Measurements from ENCODE around the gene CRB2.

Gene CRB2

DNA sequence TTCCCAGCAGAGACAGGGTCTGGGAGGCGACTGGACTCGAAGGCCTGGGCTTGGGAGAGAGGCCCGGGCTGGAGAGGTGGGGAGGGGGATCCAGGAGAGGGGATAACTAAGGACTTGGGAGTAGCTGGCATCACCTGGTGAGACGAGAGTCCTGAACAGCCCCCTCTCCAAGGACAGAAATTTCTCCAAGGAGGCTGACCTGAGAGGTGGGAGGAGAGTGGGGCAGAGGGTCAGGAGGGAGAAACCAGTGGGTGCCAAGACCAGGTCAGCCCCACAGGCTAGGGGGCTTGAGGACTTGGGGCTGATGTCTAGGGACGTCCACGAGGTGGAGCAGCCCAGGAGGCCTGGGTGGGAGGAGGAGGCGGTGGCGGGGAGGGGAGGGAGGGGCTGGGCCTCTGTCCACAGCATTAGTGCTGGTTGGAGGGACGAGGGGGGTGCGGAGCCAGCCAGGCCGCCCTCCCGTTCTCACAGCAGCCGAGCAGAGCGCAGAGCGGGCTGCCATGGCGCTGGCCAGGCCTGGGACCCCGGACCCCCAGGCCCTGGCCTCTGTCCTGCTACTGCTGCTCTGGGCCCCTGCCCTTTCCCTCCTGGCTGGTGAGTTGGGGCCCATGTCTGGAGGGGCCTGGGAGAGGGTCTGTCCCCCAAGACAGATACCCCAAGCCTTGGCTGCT, at the start of gene CRB2:
Gene CRB2, plus strand, starts transcription at position 437 of the 671 bp plus-strand sequence. Its CDS starts 64 bp downstream, at position 501.
- peak; percentile 32 for DNase-seq

DNA sequence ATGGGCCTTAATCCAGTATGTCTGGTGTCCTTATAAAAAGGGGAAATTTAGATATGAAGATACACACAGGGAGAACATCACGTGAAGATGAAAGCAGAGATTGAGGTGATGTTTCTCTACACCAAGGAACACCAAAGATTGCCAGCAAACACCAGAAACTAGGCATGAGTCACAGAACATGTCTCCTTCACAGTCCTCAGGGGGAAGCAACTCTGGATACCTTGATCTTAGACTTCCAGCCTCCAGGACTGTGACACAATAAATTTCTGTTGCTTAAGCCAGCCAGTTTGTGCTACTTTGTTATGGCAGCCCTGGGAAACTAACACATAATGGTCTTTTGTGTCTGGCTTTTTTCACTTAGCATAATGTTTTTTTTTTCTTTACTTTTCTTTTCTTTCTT, 46.4 kb upstream of the CRB2 start:
- DNase-seq: no peak

DNA sequence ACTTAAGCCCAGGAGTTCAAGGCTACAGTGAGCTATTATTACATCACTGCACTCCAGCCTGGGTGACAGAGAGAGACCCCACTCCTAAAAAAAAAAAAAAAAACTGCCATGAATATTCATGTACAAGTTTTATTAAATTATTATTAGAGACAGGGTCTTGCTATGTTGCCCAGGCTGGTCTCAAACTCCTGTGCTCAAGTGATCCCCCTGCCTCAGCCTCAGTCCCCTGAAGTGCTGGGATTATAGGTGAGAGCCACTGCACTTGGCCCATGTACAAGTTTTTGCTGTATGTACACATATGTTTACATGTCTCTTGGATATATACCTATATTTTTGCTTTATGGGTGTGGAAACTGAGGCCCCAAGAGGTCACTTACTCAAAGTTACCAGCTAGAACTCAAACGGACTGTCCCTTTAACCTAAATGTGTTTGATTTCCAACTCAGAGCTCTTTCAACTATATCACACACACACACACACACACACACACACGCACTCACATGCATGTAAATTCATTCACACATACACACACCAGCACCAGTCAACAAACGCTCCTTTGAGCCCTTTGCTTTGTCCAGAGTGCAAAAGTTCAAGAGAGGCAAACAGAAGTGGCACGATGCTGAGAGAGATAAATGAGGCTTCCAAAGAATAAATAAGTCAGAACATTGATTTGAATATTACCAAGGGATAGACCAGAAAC, 45.3 kb upstream of the CRB2 start:
- no peak for DNase-seq

DNA sequence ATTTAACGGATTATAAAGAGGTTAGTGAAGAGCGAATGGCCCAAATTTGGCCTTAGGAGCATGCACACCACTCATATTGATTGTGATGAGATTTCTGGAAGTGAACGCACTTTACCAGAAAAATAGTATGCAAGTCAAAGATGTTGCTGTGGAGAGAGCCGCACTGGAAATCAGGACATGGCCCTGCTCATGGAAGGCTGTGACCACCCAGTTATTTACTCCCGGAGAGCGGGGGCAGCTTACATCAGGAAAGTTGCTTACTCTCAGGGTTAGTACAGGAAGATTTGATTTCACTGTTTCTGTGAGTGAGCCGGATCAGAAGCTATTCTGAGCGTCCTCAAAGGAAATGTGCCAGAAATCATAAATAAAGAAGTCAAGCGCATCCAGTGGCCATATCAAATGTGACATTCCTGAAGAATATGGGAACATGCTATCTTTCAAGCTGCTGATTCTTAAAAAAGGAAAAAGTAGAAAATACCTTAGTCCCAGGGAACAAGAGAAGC, 44.7 kb upstream of the CRB2 start:
- no peak for DNase-seq

DNA sequence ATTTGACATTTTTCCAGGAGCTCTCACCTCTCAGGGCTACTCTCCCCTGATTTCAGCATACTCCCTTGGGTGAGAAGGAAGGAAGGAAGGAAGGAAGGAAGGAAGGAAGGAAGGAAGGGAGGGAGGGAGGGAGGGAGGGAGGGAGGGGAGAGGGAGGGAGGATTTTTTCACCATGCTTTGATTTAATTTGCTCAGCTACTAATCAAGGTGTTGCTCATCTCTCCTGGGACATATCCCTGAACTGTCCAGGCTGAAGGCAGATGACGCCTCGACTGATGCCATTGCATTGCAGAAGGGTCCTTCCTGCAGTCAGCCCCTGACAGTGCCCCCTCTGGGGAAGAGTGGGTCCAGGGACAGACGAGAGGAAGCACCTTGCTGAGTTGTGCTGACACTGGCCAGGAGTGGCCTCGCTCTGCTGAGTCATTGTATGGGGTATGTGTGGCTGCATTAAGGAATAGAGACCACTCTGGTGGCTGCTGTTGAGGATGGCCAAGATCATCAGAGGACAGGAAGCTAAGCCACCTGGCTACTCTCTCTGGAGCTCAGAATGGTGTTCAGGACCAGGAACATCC, 43.6 kb upstream of the CRB2 start:
- DNase-seq: peak; percentile 27

DNA sequence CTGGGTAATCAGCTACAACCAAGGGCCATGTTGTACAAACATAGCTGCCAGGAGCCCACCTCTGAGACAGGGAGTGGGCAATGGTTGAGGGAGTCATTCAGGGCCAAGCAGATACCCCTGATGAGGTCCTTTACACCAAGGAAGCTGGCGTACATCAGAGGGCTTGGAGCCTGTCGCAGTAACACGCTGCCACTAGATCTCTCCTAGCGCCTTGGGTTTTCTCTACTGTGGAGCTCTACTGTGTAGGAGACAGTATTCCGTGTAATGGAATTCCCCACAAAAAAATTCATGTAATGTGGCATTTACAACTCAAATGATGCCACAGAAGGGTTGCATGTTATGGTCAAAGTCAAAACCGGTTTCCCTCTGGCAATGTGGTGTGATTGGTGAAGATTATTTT, 41.4 kb upstream of the CRB2 start:
- no peak for DNase-seq

DNA sequence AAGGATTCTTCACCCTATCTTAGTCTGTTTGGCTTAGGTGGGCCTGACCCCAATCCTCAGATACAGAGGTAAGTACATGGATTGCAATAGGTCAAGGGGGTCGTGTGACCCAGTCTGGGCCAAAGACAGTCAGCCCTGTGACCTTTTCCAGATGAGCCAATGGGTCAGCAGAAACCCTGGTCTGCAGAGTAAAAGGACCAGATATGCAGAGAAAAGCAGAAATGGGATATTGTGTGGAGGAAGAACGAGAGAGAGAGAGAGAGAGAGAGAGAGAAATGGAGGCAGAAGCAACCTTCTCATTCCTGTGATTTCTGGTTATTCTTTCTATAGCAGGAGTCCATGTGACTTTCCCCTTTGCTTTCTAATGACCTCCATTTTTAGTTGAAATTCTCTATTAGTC, 40.4 kb upstream of the CRB2 start:
- no peak for DNase-seq

DNA sequence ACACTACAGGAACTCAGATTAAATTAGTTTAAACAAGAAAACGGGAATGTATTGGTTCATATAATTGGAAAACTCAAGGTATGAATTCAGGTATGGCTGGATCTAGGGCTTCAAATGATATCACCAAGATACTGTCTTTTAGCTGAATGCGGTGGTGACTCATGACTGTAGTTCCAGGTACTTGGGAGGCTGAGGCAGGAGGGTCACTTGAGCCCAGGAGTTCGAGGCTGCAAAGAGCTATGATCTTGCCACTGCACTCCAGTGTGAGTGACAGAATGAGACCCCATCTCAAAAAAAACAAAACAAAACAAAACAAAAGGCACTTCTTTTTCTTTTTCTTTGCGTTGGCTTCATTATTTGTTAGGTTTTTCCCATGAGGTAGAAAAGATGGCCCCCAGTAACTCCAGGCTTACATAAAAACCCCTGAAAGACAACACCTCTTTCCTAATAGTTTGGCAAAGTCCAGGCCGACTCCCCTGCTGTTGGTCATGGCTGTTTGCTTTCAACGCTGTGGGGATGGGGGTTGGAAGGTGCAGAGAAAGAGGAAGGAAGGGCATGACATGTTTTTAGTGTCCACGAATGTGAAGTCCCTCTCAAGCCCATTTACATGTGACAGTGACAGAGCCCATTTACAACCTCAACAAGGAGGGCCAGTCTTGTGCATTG, 39.8 kb upstream of the CRB2 start:
- no peak for DNase-seq

DNA sequence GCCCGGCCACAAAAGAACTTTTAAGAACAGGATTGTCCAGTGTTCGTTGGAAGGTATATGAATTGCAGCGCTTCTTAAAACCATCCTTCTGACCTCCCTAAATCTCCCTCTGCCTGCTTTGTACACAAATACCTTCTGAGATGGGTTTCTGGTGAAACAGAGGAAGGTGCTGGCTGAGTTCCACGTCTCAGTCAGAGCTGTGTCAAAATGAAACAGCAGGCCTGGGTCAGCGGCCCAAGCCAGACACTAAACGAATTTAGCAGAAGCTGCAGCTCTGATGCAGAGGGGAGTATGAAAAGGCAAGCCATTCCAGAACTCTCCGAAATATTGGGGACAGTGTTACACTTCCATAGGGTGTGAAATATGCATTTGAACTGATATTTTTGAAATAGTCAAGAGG, 37.8 kb upstream of the CRB2 start:
- no peak for DNase-seq

DNA sequence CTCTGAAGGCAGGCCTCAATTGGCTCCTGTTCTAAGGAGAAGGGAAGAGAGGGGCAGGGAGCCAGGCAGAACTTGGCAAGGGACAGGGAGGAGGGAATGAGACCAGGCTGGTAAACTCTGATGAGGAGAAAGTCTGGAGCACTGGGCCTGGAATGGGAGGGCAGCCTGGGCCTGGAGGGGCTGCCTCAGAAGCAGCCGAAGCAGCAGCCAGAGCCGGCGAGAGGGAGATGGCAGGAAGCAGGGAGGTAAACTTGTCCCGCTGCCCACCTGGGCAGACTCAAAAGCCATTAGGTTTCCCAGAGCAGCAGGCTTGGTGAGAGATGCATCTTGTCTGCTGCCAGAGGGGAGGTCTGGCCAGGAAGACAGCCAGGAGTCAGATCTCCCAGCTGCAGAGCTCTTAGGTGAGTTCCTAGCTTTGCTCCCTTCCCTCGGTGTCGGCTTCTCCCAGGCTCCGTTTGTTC, 37.0 kb upstream of the CRB2 start:
- DNase-seq: no peak

DNA sequence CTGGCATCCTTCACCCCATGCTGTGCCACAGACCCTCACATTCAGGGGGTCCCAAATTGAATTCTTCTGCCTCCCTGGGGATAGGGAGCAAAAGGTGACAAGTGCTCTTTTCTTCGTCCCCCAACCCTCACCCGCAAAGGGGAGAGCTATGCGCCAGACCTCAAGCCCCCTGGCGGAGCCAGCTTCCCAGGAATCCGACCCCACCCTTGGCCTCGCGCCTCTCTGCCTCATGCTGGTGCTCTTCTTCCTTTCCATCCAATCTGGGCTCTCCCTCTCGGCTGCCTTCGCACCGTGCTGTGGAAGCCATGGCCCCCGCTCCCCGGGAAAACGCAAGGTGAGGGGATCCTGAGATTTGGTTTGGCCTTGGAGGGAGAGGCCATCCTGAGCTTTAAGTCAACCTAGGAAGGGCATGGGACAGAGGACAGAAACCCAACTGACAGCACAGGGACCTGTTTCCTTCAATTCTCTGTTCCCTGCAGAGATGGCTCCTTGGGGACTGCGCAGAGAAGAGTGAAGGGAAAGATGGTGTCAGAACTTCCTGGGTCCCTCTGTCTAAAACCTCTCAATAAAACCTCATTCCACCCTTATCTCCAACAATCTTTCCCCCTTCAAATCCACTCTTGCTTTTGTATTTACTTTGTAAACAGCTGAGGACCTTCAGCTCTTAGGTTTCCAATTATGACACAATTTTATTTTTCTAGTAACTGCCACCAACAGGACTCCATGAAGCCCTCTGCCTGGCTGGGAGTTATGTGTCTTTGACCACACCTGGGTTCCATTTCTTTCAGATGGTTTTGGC, 36.3 kb upstream of the CRB2 start:
- DNase-seq: no peak

DNA sequence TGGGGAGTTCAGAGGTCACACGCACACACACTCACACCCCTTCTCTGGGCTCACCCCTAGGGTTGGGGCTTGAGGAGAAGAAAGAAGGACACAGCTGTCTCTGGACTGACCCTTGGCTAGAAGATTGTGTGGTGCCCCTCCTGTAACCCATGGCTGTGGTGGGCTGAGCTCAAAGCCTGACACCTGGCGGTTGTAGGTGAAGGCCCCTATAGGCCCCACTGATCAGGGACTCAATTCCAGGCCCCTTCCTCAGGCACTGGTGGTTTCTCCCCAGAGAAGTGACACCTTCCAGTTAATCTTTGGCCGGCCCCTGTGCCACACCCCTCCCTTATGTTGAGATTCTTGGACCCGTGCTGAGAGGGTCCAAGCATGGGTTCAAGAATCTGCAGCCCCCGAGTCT, 35.2 kb upstream of the CRB2 start:
- DNase-seq: no peak

DNA sequence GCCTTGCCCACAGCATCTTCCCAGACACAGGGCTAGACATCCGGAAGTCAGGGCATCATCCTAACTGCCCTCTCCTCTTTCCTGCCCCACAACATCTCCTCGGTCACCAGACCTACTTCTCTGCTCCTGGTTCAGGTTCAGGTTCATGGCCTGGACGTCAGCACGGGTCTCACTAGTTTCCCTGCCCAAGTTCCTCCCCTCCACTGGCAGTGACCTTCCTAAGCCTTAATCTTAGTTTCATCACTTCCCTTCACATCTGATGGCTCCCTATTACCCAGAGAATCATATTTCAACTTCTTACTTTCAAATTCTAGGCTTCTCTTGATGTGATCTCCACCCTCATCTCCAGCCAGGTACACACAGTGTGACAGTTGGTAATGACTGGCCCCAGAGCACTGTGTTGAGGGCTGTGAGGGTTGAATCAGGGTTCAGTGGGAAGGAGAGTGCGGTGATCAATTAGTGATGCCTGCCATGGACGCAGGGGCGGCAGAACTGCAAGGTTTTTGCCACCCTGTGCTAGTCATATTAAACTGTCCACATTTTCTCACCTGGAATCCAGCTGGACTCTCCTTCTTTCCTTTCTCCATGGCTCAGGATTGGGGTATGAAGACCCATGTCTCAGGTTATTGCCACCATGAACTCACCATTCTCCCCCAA, 34.3 kb upstream of the CRB2 start:
- no peak for DNase-seq

DNA sequence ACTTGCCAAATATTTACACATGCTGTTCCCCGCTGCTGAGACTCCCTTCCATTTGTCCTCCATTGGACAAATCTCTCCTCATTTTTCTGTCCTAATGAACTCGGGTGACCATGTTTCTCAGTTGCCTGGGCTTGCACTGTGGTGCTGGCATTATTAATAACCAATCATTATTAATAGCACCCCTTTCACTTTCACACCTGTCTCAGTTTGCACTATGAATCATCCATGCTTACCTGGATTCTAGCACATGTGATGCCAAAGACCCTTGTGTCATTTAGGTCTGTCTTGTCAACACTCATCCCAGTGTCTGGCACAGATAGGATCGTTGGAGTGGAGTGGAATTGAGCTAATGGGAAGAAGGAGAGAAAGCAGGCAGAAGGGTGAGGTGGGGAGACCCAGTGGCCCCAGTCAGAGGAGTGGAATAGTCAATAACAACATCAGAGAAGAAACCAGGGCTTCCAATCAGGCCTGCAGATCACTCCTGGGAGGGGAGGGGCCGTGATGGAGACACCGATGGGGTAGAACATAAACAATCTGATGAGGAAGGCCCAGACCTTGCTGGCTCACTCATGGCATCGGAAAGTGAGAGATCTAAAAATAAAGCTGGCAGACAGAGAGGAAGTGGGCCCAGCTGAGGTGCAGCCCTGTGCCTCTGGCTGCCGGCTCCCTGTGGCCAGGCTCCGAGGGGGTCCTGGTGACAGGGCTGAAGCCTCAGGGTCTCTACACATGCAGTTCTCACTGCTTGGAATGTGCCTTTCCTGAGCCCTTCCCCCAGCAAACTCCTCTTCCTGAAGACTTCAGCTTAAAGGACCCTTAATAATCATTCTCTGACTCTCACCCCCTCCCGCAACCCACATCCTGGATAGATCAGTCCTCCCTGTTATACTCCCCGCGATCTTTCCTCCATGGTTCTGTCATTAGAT, 33.5 kb upstream of the CRB2 start:
- DNase-seq: no peak

DNA sequence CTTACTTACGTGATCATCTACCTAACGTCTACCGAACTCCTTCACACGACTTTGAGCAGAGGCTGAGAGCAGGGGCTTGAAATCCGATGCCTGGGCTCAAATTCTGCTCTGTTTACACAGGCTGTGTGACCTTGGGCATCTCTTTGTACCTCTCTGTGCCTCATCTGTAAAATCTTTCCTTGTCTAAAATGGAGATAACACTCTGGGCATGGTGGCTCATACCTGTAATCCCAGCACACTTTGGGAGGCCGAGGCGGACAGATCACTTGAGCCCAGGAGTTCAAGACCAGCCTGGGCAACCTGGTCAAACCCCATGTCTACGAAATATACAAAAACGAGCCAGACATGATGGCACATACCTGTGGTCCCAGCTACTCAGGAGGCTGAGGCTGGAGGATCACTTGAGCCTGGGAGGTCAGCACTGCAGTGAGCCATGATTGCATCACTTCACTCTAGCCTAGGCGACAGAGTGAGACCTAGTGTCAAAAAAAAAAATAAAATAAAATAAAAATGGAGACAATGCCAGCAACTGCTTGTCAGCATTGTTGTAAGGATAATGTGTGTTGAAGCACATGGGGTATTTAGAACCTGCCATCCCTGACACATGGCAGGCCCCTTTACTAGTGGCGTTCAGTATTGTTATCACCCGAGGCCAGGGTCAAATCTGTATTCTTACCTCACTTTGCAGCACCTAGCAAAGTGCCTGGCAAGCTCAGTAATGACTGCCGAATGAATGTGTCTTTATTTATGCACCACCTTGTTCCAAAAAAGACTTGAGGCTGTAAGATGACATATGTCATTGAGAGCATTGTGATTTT, 32.6 kb upstream of the CRB2 start:
- DNase-seq: no peak

DNA sequence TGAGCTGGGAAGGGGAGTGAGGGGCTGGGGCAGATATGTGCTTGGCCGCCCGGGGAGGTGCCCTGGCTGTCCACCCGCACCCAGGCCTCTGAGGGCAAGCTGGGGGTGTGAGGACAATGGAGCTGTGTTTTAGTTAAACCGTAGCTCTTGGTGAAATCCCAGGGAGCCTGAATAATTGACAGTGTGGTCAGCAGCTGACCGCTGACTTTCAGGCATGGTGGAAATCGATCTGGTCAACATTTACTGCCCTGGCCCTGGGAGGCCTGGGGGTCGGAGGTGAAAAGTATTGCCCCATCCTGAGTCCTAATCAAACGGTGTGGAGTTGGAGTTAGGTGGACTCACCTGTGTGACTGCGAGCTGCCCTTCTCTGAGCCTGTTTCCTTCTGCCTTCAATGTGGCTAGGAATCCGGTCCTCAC, 31.2 kb upstream of the CRB2 start:
- DNase-seq: no peak

DNA sequence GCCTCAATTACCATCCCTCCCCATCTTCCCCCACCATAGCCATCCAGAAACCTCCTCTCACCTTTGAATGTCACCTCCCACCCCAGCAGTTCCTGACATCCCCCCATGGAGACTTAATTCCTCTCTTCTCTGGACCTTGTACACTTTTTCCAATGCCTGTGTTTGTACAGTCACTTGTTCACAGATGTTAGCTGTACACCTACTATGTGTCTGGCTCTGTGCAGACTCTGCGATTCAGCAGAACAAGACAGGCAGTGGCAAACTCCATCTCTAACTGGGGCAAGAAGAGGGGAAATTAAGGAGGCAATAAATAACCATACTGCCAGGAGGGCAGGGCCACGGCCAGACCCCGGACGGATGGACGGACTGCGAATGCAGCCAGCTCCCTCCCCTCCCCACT, 29.8 kb upstream of the CRB2 start:
- DNase-seq: no peak

DNA sequence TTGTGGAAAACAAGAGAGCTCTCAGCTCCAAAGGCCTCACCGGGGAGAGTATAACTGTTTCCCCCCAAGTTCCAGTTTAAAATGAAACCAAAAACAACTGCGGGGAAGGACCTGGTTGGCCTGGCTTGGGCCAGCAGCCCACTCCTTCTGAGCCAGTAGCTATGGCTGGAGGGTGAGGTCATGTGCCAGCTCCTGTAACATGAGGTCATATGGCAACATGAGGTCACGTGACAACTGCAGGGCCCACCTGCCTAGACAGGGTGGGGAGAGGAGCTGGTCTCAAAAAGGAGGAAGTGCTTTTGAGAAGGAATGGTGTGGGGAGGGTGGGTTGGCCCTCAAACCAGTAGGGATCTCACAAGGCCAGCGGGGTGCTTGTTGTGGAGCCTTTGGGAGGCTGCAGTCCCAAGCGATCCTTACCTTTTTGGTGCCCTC, 29.3 kb upstream of the CRB2 start:
- DNase-seq: peak; percentile 20

DNA sequence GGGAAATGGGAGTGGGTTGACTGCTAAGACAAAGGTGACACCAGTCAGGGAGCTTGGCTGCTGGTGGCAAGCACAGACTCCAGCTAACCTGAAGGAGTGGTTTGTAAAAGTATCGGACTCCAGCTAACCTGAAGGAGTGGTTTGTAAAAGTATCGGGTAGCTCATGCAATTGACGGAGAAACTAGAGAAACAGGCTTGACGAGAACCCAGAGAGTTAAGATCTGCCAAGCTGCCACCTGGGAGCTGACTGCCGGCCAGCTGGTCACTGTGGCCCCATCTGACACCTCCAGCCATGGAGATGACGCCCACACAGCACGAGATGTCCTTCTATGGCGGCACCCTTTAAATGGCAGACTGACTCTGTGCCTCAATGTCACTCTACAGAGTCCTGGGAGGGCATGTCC, 28.3 kb upstream of the CRB2 start:
- DNase-seq: no peak

DNA sequence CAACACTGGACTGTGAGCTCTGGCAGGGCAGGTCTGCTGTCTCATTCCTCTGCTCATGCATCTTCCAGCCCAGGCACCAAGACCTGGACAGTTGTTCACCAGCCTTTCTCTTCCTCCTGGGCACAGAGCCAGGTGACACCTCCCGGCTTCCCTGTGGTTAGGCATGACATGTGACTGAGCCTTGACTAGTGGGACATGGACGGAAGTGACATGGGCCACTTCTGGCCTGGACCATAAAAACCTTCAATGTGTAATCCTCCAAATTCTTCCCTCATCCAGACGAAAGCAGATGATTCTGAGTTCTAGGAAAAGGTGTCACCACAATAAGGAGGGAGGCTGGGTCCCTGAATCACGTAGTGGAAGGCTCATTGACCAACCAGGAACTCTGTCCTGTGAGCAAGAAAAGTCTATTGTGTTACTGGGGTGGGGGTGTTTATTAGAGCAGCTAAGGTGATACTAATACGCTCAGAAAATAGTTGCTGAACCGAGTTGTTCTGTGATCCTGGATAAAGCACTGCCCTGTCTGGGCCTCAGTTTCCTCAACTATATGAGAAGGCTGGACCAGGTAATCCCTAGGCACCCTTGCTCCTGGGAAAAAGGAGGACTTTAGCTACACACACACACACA, 26.6 kb upstream of the CRB2 start:
- DNase-seq: peak; percentile 62

All from NCI-H69 (cell line).